H9 (cell line): ENCODE data around the gene GLB1L2. TPM values are rescaled to one million over a fixed set of nuclear protein-coding genes. Genes with fewer than 3 reads are reported as not detected.
"Not testable (repeated sequence)": the region's sequence is repeated elsewhere in the genome, so short reads cannot be mapped to it uniquely, and the experiment has no call there.

Experiments used
- DNase-seq: peaks from one replicate; pipeline ENCODE4 v3.0.0-alpha.2; 2017
- H2AFZ ChIP-seq: one replicate; pipeline ENCODE4 v1.6.1; 2013; ENCODE audit warnings: mild to moderate bottlenecking, low read length, control low read depth, moderate library complexity
- H2AK5ac ChIP-seq: 2 replicates; pipeline ENCODE4 v1.6.1; 2013; ENCODE audit warnings: low read length, control low read depth, mixed read lengths; ENCODE audit not compliant: insufficient read length
- H2BK120ac ChIP-seq: one replicate; pipeline ENCODE4 v1.6.1; 2013; ENCODE audit warnings: low read depth, mild to moderate bottlenecking, low read length, control low read depth, inconsistent platforms; ENCODE audit not compliant: poor library complexity, severe bottlenecking
- H2BK12ac ChIP-seq: 2 replicates; pipeline ENCODE4 v1.6.1; 2013; ENCODE audit warnings: low read length, control low read depth, mixed read lengths, low read depth; ENCODE audit not compliant: insufficient read length
- H2BK15ac ChIP-seq: 2 replicates; pipeline ENCODE4 v1.6.1; 2013; ENCODE audit warnings: low read depth, low read length, control low read depth
- H2BK20ac ChIP-seq: one replicate; pipeline ENCODE4 v1.6.1; 2013; ENCODE audit warnings: low read depth, mild to moderate bottlenecking, low read length, control low read depth, inconsistent platforms; ENCODE audit not compliant: poor library complexity, severe bottlenecking
- H2BK5ac ChIP-seq: 2 replicates; pipeline ENCODE4 v1.6.1; 2013; ENCODE audit warnings: low read length, control low read depth, mixed read lengths; ENCODE audit not compliant: insufficient read length
- H3K14ac ChIP-seq: 2 replicates; pipeline ENCODE4 v1.6.1; 2013; ENCODE audit warnings: low read length, control low read depth; ENCODE audit not compliant: insufficient read depth
- H3K18ac ChIP-seq: 2 replicates; pipeline ENCODE4 v1.6.1; 2013; ENCODE audit warnings: low read depth, mild to moderate bottlenecking, mixed read lengths, low read length, control low read depth; ENCODE audit not compliant: insufficient read length
- H3K23ac ChIP-seq: 2 replicates; pipeline ENCODE4 v1.6.1; 2013; ENCODE audit warnings: low read length, control low read depth, mixed read lengths, low read depth; ENCODE audit not compliant: insufficient read length
- H3K23me2 ChIP-seq: 2 replicates; pipeline ENCODE4 v1.6.1; 2013; ENCODE audit warnings: low read depth, mild to moderate bottlenecking, mixed read lengths, low read length, control low read depth; ENCODE audit not compliant: insufficient read length, poor library complexity, severe bottlenecking
- H3K27ac ChIP-seq: 2 replicates; pipeline ENCODE4 v1.5.1; 2013; ENCODE audit warnings: low read length, control low read depth, mixed read lengths, low read depth; ENCODE audit not compliant: insufficient read length
- H3K27me3 ChIP-seq: 2 replicates; pipeline ENCODE4 v1.6.1; 2013; ENCODE audit warnings: low read length, control low read depth, inconsistent platforms; ENCODE audit not compliant: insufficient read depth
- H3K4ac ChIP-seq: 2 replicates; pipeline ENCODE4 v1.6.1; 2013; ENCODE audit warnings: low read depth, mild to moderate bottlenecking, control low read depth, inconsistent platforms, low read length, moderate library complexity
- H3K4me1 ChIP-seq: 2 replicates; pipeline ENCODE4 v1.6.1; 2013; ENCODE audit warnings: low read length, control low read depth, inconsistent platforms; ENCODE audit not compliant: insufficient read depth
- H3K4me2 ChIP-seq: 2 replicates; pipeline ENCODE4 v1.6.1; 2013; ENCODE audit warnings: low read length, control low read depth, mixed read lengths; ENCODE audit not compliant: insufficient read length, insufficient read depth
- H3K56ac ChIP-seq: 2 replicates; pipeline ENCODE4 v1.6.1; 2013; ENCODE audit warnings: low read depth, mild to moderate bottlenecking, mixed read lengths, low read length, control low read depth; ENCODE audit not compliant: insufficient read length
- H3K79me1 ChIP-seq: 2 replicates; pipeline ENCODE4 v1.6.1; 2013; ENCODE audit warnings: low read depth, mild to moderate bottlenecking, moderate library complexity, low read length, control low read depth, inconsistent platforms; ENCODE audit not compliant: insufficient read depth, poor library complexity, severe bottlenecking
- H3K79me2 ChIP-seq: 2 replicates; pipeline ENCODE4 v1.6.1; 2013; ENCODE audit warnings: low read length, control low read depth, inconsistent platforms; ENCODE audit not compliant: insufficient read depth
- H3K9ac ChIP-seq: 2 replicates; pipeline ENCODE4 v1.6.1; 2013; ENCODE audit warnings: low read length, control low read depth, mixed read lengths; ENCODE audit not compliant: insufficient read length; ENCODE audit errors: extremely low read depth
- H3K9me3 ChIP-seq: one replicate; pipeline ENCODE4 v1.6.1; 2013; ENCODE audit warnings: low read depth, low read length, inconsistent platforms; ENCODE audit not compliant: control insufficient read depth
- H3T11ph ChIP-seq: one replicate; pipeline ENCODE4 v1.6.1; 2013; ENCODE audit warnings: mild to moderate bottlenecking, low read length, control low read depth, inconsistent platforms
- H4K20me1 ChIP-seq: one replicate; pipeline ENCODE4 v1.6.1; 2013; ENCODE audit not compliant: control insufficient read depth, insufficient read length, insufficient read depth
- H4K5ac ChIP-seq: 2 replicates; pipeline ENCODE4 v1.6.1; 2013; ENCODE audit warnings: low read depth, mild to moderate bottlenecking, mixed read lengths, low read length, control low read depth; ENCODE audit not compliant: insufficient read length
- H4K8ac ChIP-seq: replicated peaks from 2 replicates; pipeline ENCODE4 v1.6.1; 2013; ENCODE audit warnings: low read length, control low read depth, mixed read lengths, low read depth; ENCODE audit not compliant: insufficient read length
- H4K91ac ChIP-seq: 2 replicates; pipeline ENCODE4 v1.6.1; 2013; ENCODE audit warnings: low read depth, mild to moderate bottlenecking, moderate library complexity, mixed read lengths, low read length, control low read depth; ENCODE audit not compliant: insufficient read length
- H3K27ac Mint-ChIP-seq, 3 experiments: 2 replicates in 2 of 3; 3 replicates in 1 of 3; pipeline ENCODE4 v1.8.0; 2020 to 2021; ENCODE audit warnings: mixed read lengths in 3 of 3, mild to moderate bottlenecking in 1 of 3, moderate library complexity in 1 of 3
- H3K27me3 Mint-ChIP-seq: 2 replicates; pipeline ENCODE4 v1.8.0; 2021; ENCODE audit warnings: low read depth, mild to moderate bottlenecking, moderate library complexity, mixed read lengths
- H3K36me3 Mint-ChIP-seq, 3 experiments: 2 replicates in 2 of 3; 3 replicates in 1 of 3; pipeline ENCODE4 v1.8.0; 2020 to 2021; ENCODE audit warnings: low read depth in 3 of 3, mixed read lengths in 3 of 3; ENCODE audit not compliant: insufficient read depth in 1 of 3
- H3K4me1 Mint-ChIP-seq, 2 experiments: 2 replicates each; pipeline ENCODE4 v1.8.0; 2020; ENCODE audit warnings: mixed read lengths in 2 of 2
- H3K4me3 Mint-ChIP-seq, 2 experiments: 2 replicates in 1 of 2; 3 replicates in 1 of 2; pipeline ENCODE4 v1.8.0; 2020 to 2021; ENCODE audit warnings: mild to moderate bottlenecking in 2 of 2, mixed read lengths in 2 of 2, moderate library complexity in 1 of 2
- H3K9me3 Mint-ChIP-seq, 2 experiments: 2 replicates in 1 of 2; 3 replicates in 1 of 2; pipeline ENCODE4 v1.8.0; 2020; ENCODE audit warnings: mild to moderate bottlenecking in 2 of 2, mixed read lengths in 2 of 2, moderate library complexity in 1 of 2
- CTCF ChIP-seq: fragments of 200-600 bp; sonication (generic); conservative IDR thresholded peaks from 3 replicates; pipeline ENCODE4 v1.8.0; 2021; ENCODE audit warnings: antibody characterized with exemption, mild to moderate bottlenecking
- WGBS: extraction: QIAGEN DNeasy Blood & Tissue Kit; methylation state at CpG from one replicate; pipeline ENCODE4 v1.1.7; 2013; ENCODE audit warnings: missing lambda C conversion rate, low lambda C conversion rate, mixed read lengths; ENCODE audit not compliant: insufficient read length; ENCODE audit errors: extremely low coverage; 5-methylcytosine and 5-hydroxymethylcytosine counted together
- total RNA-seq: library from RNA; stranded (reverse); gene quantifications from 2 replicates; pipeline ENCODE4 v1.2.1, GENCODE V29; 2021

Gene GLB1L2
- total RNA-seq, 1 experiment from 2014 or later = 2.4 TPM

- no peak for TF ChIP-seq CTCF
- no CpG with 5 or more reads among the region's 16 CpGs for WGBS
- H3K79me1 ChIP-seq = no peaks in the 10 kb centered on the region
- H3T11ph ChIP-seq = no peak overlapping the region
- no peak overlapping the region for H2BK5ac ChIP-seq
- Mint-ChIP-seq H3K4me1 (peaks cover 4% of the 10 kb centered on the region in 2 experiments; a peak in 1 of 4 replicates), H3K27me3 (no peaks in the 10 kb centered on the region; the same call in 1 of the 2 replicates), H3K27ac (no peak overlapping the region), H3K4me3 (no peak overlapping the region), H3K36me3 (peaks cover 26 to 40% (median 27%) of the 10 kb centered on the region in 3 experiments), H3K9me3 (peaks cover 0 to 1% of the 10 kb centered on the region in 2 experiments; a peak in 2 of 5 replicates)
- no peak overlapping the region for H3K23ac ChIP-seq
- no peak overlapping the region for H2BK120ac ChIP-seq
- H4K5ac ChIP-seq = no peak overlapping the region
- H3K27me3 ChIP-seq = no peaks in the 10 kb centered on the region
- no peak overlapping the region for H3K14ac ChIP-seq
- H2AFZ ChIP-seq = no peak overlapping the region
- no peak for DNase-seq
- H4K8ac ChIP-seq = no peak overlapping the region
- H4K91ac ChIP-seq = no peak overlapping the region
- no peak overlapping the region for H3K18ac ChIP-seq
- no peak overlapping the region for H2BK15ac ChIP-seq
- no peaks in the 10 kb centered on the region for H3K23me2 ChIP-seq
- H3K9ac ChIP-seq = no peak overlapping the region
- no peaks in the 10 kb centered on the region for H3K79me2 ChIP-seq
- no peaks in the 10 kb centered on the region for H3K9me3 ChIP-seq
- no peaks in the 10 kb centered on the region for H3K4me1 ChIP-seq
- H4K20me1 ChIP-seq = no peaks in the 10 kb centered on the region
- H2AK5ac ChIP-seq = no peak overlapping the region
- no peak overlapping the region for H2BK20ac ChIP-seq
- no peak overlapping the region for H3K27ac ChIP-seq
- no peak overlapping the region for H3K4ac ChIP-seq
- H2BK12ac ChIP-seq = no peak overlapping the region
- no peak overlapping the region for H3K56ac ChIP-seq
- no peak overlapping the region for H3K4me2 ChIP-seq
Observed at GRCh38 chr11:134283461-134284230, 48.1 kb upstream of the GLB1L2 start.

GRCh38 chr11:134284349-134284748 is 47.4 kb upstream of the GLB1L2 start:
- H3K56ac ChIP-seq, H3K4me3 Mint-ChIP-seq, H2BK20ac ChIP-seq, H3K23ac ChIP-seq, H3K9ac ChIP-seq, H4K91ac ChIP-seq, H3K27me3 ChIP-seq, H3K4me1 Mint-ChIP-seq, H2BK12ac ChIP-seq, H3K79me2 ChIP-seq, DNase-seq, H3K27ac ChIP-seq, H3K9me3 ChIP-seq, H3K14ac ChIP-seq, H2BK15ac ChIP-seq, H3K4me2 ChIP-seq, H4K8ac ChIP-seq, H4K20me1 ChIP-seq, H3K79me1 ChIP-seq, H3T11ph ChIP-seq, H2AK5ac ChIP-seq, H2AFZ ChIP-seq, H3K18ac ChIP-seq, H3K9me3 Mint-ChIP-seq, H3K27ac Mint-ChIP-seq, H2BK5ac ChIP-seq, H4K5ac ChIP-seq, H3K4me1 ChIP-seq, H2BK120ac ChIP-seq, H3K27me3 Mint-ChIP-seq, H3K23me2 ChIP-seq, H3K4ac ChIP-seq: not testable (repeated sequence)
- no CpG with 5 or more reads among the region's 5 CpGs for WGBS
- H3K36me3 Mint-ChIP-seq = peaks cover 24 to 42% (median 25%) of the 10 kb centered on the region in 3 experiments
